HUES48 (cell line): ENCODE results near the gene PLEKHA7.

Experiments
- H3K27ac ChIP-seq: one replicate; pipeline ENCODE4 v1.7.0; 2013; ENCODE audit warnings: low read depth, low read length, inconsistent platforms
- H3K27me3 ChIP-seq: 2 replicates; pipeline ENCODE4 v1.6.1; 2013; ENCODE audit warnings: mild to moderate bottlenecking, low read length; ENCODE audit not compliant: control insufficient read depth, insufficient read depth
- H3K36me3 ChIP-seq: 2 replicates; pipeline ENCODE4 v1.6.1; 2013; ENCODE audit warnings: low read length; ENCODE audit not compliant: control insufficient read depth, insufficient read depth
- H3K4me1 ChIP-seq: 2 replicates; pipeline ENCODE4 v1.6.1; 2013; ENCODE audit warnings: mild to moderate bottlenecking, low read length; ENCODE audit not compliant: control insufficient read depth, insufficient read depth
- H3K4me3 ChIP-seq: 2 replicates; pipeline ENCODE4 v1.5.1; 2013; ENCODE audit warnings: mild to moderate bottlenecking, low read depth, low read length
- H3K9ac ChIP-seq: 2 replicates; pipeline ENCODE4 v1.6.1; 2013; ENCODE audit warnings: mild to moderate bottlenecking, low read depth, low read length, moderate library complexity
- H3K9me3 ChIP-seq: 2 replicates; pipeline ENCODE4 v1.6.1; 2013; ENCODE audit warnings: low read length; ENCODE audit not compliant: control insufficient read depth, insufficient read depth

The PLEKHA7 gene

GRCh38 chr11:17020831-17021230 lies 6.6 kb upstream of the PLEKHA7 start:
- peaks cover 8% of the 10 kb centered on the region for H3K36me3 ChIP-seq
- H3K27ac ChIP-seq = no peak overlapping the region
- peaks cover 9% of the 10 kb centered on the region for H3K4me1 ChIP-seq
- no peak overlapping the region for H3K4me3 ChIP-seq
- H3K9ac ChIP-seq = no peak overlapping the region
- H3K27me3 ChIP-seq = no peaks in the 10 kb centered on the region
- H3K9me3 ChIP-seq = no peaks in the 10 kb centered on the region

GRCh38 chr11:17019232-17019631 lies 5.0 kb upstream of the PLEKHA7 start:
- Histone ChIP-seq H3K9me3 (no peaks in the 10 kb centered on the region), H3K9ac (no peak overlapping the region), H3K27me3 (0 out of 2 replicates have a peak, but pooled peaks cover 3% of the 10 kb centered on the region), H3K36me3 (peaks cover 8% of the 10 kb centered on the region), H3K4me1 (peaks cover 12% of the 10 kb centered on the region), H3K4me3 (no peak overlapping the region), H3K27ac (no peak overlapping the region)

GRCh38 chr11:17015627-17016126 lies 1.5 kb upstream of the PLEKHA7 start:
- Histone ChIP-seq H3K27me3 (peaks cover 15% of the 10 kb centered on the region; the same call in 1 of the 2 replicates), H3K9me3 (no peaks in the 10 kb centered on the region), H3K9ac (no peak overlapping the region), H3K27ac (no peak overlapping the region), H3K4me1 (peaks cover 20% of the 10 kb centered on the region), H3K4me3 (no peak overlapping the region), H3K36me3 (no peaks in the 10 kb centered on the region)

GRCh38 chr11:17014833-17015626 lies 816 bp upstream of the PLEKHA7 start:
- Histone ChIP-seq H3K27ac (peak overlapping the region; percentile 37), H3K4me3 (peak overlapping the region; percentile 81), H3K4me1 (peaks cover 20% of the 10 kb centered on the region), H3K36me3 (no peaks in the 10 kb centered on the region), H3K9me3 (no peaks in the 10 kb centered on the region), H3K27me3 (peaks cover 15% of the 10 kb centered on the region; the same call in 1 of the 2 replicates), H3K9ac (peak overlapping the region; percentile 15; the same call in 1 of the 2 replicates)

GRCh38 chr11:17013548-17014320 lies 480 bp downstream of the PLEKHA7 start:
- Histone ChIP-seq H3K4me3 (peak overlapping the region; percentile 90), H3K9me3 (no peaks in the 10 kb centered on the region), H3K27ac (no peak overlapping the region), H3K36me3 (no peaks in the 10 kb centered on the region; the same call in 1 of the 2 replicates), H3K9ac (peak overlapping the region; percentile 43; the same call in 1 of the 2 replicates), H3K4me1 (peaks cover 20% of the 10 kb centered on the region), H3K27me3 (peaks cover 15% of the 10 kb centered on the region; the same call in 1 of the 2 replicates)

GRCh38 chr11:17012712-17013547 lies 1.3 kb downstream of the PLEKHA7 start:
- Histone ChIP-seq H3K27me3 (peaks cover 15% of the 10 kb centered on the region; the same call in 1 of the 2 replicates), H3K36me3 (no peaks in the 10 kb centered on the region; the same call in 1 of the 2 replicates), H3K27ac (no peak overlapping the region), H3K9me3 (no peaks in the 10 kb centered on the region), H3K9ac (peak overlapping the region; percentile 43; the same call in 1 of the 2 replicates), H3K4me3 (peak overlapping the region; percentile 90), H3K4me1 (peaks cover 20% of the 10 kb centered on the region)

- Histone ChIP-seq H3K9me3 (no peaks in the 10 kb centered on the region), H3K4me3 (peak overlapping the region; percentile 90), H3K27ac (no peak overlapping the region), H3K9ac (no peak overlapping the region), H3K4me1 (peaks cover 20% of the 10 kb centered on the region), H3K27me3 (peaks cover 15% of the 10 kb centered on the region; the same call in 1 of the 2 replicates), H3K36me3 (no peaks in the 10 kb centered on the region; the same call in 1 of the 2 replicates)
Measured at GRCh38 chr11:17012179-17012578, 2.0 kb downstream of the PLEKHA7 start.

- H3K27ac ChIP-seq = no peak overlapping the region
- no peaks in the 10 kb centered on the region; the same call in 1 of the 2 replicates for H3K36me3 ChIP-seq
- H3K9ac ChIP-seq = no peak overlapping the region
- H3K4me1 ChIP-seq = peaks cover 20% of the 10 kb centered on the region
- H3K9me3 ChIP-seq = no peaks in the 10 kb centered on the region
- no peak overlapping the region for H3K4me3 ChIP-seq
- peaks cover 15% of the 10 kb centered on the region; the same call in 1 of the 2 replicates for H3K27me3 ChIP-seq
Measured at GRCh38 chr11:17010851-17011420, 3.3 kb downstream of the PLEKHA7 start.

- peaks cover 7% of the 10 kb centered on the region; the same call in 1 of the 2 replicates for H3K27me3 ChIP-seq
- no peak overlapping the region for H3K27ac ChIP-seq
- H3K9me3 ChIP-seq = no peaks in the 10 kb centered on the region
- H3K4me3 ChIP-seq = no peak overlapping the region
- H3K36me3 ChIP-seq = peaks cover 10% of the 10 kb centered on the region; the same call in 1 of the 2 replicates
- peaks cover 17% of the 10 kb centered on the region for H3K4me1 ChIP-seq
- no peak overlapping the region for H3K9ac ChIP-seq
Measured at GRCh38 chr11:17008099-17008498, 6.1 kb downstream of the PLEKHA7 start.

GRCh38 chr11:17005646-17006045 lies 8.6 kb downstream of the PLEKHA7 start:
- Histone ChIP-seq H3K4me1 (no peaks in the 10 kb centered on the region), H3K27ac (no peak overlapping the region)

More at GRCh38 chr11:17005646-17006045, 8.6 kb downstream of the PLEKHA7 start:
- Histone ChIP-seq H3K9me3 (no peaks in the 10 kb centered on the region), H3K27me3 (no peaks in the 10 kb centered on the region), H3K36me3 (peaks cover 10% of the 10 kb centered on the region; the same call in 1 of the 2 replicates), H3K9ac (no peak overlapping the region), H3K4me3 (no peak overlapping the region)
